HCT116 (cell line): ENCODE results near the gene SHISAL1.

ENCODE experiments used
- CEBPB ChIP-seq: IDR thresholded peaks from 2 replicates; pipeline ENCODE4 v1.6.1; 2012; ENCODE audit warnings: low read depth
- ELF1 ChIP-seq: IDR thresholded peaks from 2 replicates; pipeline ENCODE4 v1.6.1; 2012; ENCODE audit warnings: low read depth, borderline replicate concordance
- EZH2 ChIP-seq: fragments of 200-600 bp; sonication (generic); IDR thresholded peaks from 2 replicates; pipeline ENCODE4 v1.6.1; 2017; ENCODE audit warnings: antibody characterized with exemption, mixed run types
- JUND ChIP-seq: IDR thresholded peaks from 2 replicates; pipeline ENCODE4 v1.6.1; 2012
- POLR2A ChIP-seq: IDR thresholded peaks from 2 replicates; pipeline ENCODE4 v1.7.0; 2011; ENCODE audit warnings: borderline replicate concordance; ENCODE audit not compliant: insufficient read depth, insufficient read length; ENCODE audit errors: extremely low read depth
- POLR2AphosphoS5 ChIP-seq: IDR thresholded peaks from 2 replicates; pipeline ENCODE4 v1.6.1; 2011; ENCODE audit warnings: mild to moderate bottlenecking, low read depth, low read length, moderate library complexity
- SIN3A ChIP-seq: IDR thresholded peaks from 2 replicates; pipeline ENCODE4 v1.6.1; 2012; ENCODE audit warnings: low read depth
- SP1 ChIP-seq: IDR thresholded peaks from 2 replicates; pipeline ENCODE4 v1.6.1; 2012; ENCODE audit warnings: low read depth
- SRF ChIP-seq: IDR thresholded peaks from 2 replicates; pipeline ENCODE4 v1.6.1; 2012; ENCODE audit warnings: low read depth
- TCF7L2 ChIP-seq: IDR thresholded peaks from 2 replicates; pipeline ENCODE4 v1.7.0; 2011; ENCODE audit warnings: borderline replicate concordance, inconsistent platforms; ENCODE audit not compliant: insufficient read depth, insufficient read length; ENCODE audit errors: extremely low read depth
- YY1 ChIP-seq: IDR thresholded peaks from 2 replicates; pipeline ENCODE4 v1.6.1; 2011; ENCODE audit warnings: low read length, low read depth, moderate library complexity, mild to moderate bottlenecking; ENCODE audit not compliant: insufficient replicate concordance; ENCODE audit errors: extremely low read depth
- ZBTB33 ChIP-seq: IDR thresholded peaks from 2 replicates; pipeline ENCODE4 v1.6.1; 2011; ENCODE audit warnings: mild to moderate bottlenecking, low read length, moderate library complexity; ENCODE audit not compliant: insufficient replicate concordance; ENCODE audit errors: extremely low read depth
- TF ChIP-seq, protein P1 (sequence below), 3 experiments: fragments of 200-600 bp in 1 of 3; sonication (generic) in 1 of 3; IDR thresholded peaks in 2 of 3; conservative IDR thresholded peaks in 1 of 3; 2 replicates each; pipeline ENCODE4 v1.5.1; 2012 to 2017; ENCODE audit warnings: low read depth in 2 of 3, low read length in 2 of 3, antibody characterized with exemption in 1 of 3, borderline replicate concordance in 1 of 3, control low read depth in 1 of 3, mild to moderate bottlenecking in 1 of 3, mixed read lengths in 1 of 3, mixed run types in 1 of 3, moderate library complexity in 1 of 3; ENCODE audit not compliant: insufficient read depth in 1 of 3

DNA sequence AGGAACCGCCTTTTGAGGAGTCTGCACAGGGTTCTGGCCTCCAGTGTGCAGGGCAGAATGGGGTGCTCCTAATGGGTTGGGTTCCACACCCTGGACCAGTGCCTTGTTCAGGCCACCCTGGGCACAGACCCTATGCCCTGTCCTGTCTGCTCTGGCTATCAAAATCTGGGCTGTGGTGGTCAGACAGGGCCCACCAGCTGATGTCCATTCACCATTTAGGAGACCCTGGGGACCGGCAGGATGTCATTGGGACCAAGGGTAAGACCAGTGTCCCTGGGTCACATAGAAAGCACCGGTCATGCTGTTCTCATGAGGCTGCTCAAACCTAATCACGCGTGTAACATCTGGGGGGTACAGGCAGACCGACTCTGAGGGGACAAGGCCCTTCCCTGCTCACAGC, 94.7 kb downstream of the SHISAL1 start:
- no peak for TF ChIP-seq ELF1
- no peak for TF ChIP-seq JUND
- TF ChIP-seq EZH2: no peak
- TF ChIP-seq, protein P1, sequence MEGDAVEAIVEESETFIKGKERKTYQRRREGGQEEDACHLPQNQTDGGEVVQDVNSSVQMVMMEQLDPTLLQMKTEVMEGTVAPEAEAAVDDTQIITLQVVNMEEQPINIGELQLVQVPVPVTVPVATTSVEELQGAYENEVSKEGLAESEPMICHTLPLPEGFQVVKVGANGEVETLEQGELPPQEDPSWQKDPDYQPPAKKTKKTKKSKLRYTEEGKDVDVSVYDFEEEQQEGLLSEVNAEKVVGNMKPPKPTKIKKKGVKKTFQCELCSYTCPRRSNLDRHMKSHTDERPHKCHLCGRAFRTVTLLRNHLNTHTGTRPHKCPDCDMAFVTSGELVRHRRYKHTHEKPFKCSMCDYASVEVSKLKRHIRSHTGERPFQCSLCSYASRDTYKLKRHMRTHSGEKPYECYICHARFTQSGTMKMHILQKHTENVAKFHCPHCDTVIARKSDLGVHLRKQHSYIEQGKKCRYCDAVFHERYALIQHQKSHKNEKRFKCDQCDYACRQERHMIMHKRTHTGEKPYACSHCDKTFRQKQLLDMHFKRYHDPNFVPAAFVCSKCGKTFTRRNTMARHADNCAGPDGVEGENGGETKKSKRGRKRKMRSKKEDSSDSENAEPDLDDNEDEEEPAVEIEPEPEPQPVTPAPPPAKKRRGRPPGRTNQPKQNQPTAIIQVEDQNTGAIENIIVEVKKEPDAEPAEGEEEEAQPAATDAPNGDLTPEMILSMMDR (IDR thresholded peaks at IDR 0.05 in 2 of 3, conservative IDR thresholded peaks at IDR 0.05 in 1 of 3; ENCODE audit: borderline replicate concordance in 1 of 3, insufficient read depth in 1 of 3, low read depth in 2 of 3, low read length in 2 of 3): no peak
- no peak for TF ChIP-seq YY1
- TF ChIP-seq POLR2A: no peak
- TF ChIP-seq ZBTB33: no peak
- no peak for TF ChIP-seq TCF7L2
- no peak for TF ChIP-seq SIN3A
- TF ChIP-seq SP1: no peak
- no peak for TF ChIP-seq SRF
- TF ChIP-seq POLR2AphosphoS5: no peak
- no peak for TF ChIP-seq CEBPB
